Hindlimb muscle (tissue), 1 donor: ENCODE measurements around the gene TCP11. TPM values are rescaled to one million over a fixed set of nuclear protein-coding genes. Genes with fewer than 3 reads are reported as not detected.

Source experiments
- DNase-seq: peaks from one replicate; pipeline ENCODE4 v3.0.0-alpha.2; 2013
- polyA plus RNA-seq: library from polyadenylated mRNA; unstranded; fragments of 120-200 nt; gene quantifications from one replicate; pipeline ENCODE4 v1.2.1, GENCODE V29; 2013; ENCODE audit not compliant: insufficient read length

The TCP11 gene
- polyA plus RNA-seq, 1 donor: 0.34 TPM

DNA sequence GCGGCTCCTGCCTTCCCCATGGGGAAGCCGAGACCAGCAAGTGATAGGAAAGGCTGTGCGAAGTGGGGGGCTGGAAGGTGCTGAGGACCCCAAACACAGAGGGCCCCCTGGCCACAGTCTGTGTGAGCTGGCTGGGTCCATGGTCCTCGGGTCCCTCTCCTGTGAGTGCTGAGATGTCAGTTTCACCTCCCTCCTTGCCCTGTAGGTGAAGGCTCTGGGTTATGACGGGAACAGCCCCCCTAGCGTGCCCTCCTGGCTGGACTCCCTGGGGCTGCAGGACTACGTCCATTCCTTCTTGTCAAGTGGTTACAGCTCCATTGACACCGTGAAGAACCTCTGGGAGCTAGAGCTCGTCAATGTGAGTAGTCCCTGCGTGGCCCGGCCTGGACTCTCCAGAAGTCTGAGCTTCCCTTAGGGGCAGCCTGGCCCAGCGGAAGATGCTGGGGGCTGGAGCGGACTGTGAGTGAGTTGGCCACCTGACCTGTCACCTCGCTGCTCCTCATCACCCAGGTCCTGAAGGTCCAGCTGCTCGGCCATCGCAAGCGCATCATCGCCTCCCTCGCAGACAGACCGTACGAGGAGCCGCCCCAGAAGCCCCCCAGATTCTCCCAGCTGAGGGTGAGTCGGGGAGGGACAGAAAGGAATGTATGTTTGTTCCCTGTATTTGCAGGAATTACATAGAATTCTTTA is 61.7 kb downstream of the TCP11 start:
- no peak for DNase-seq

GRCh38 chr6:35078896-35079295 is 62.2 kb downstream of the TCP11 start:
- DNase-seq: no peak

DNA sequence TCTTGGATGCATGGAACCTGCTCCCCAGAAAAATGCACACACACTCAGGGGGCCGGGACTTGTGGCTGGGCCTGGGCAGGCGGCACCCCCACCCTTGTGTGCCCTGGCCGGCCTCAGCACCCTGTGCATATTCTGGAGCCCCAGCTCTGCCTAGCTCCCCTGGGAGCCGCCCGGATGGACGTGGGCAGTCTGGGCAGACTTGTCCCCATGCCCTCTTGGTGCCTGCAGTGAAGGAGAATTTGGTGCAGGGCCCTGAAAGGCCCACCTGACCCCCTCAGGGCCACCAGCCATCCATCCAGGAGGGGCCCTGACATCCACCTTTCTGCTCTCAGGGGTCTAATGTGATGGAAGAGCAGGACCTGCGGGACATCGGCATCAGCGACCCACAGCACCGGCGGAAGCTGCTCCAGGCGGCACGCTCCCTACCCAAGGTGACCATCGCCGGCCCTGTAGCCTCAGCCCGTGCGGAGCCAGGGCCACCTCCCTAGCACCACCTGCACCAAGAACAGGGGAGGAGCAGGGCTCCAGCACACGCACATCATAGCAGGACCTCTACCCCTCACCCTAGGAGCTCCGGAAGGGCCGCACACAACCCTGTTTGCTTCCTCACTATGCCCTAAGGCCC is 62.8 kb downstream of the TCP11 start:
- DNase-seq: no peak

DNA sequence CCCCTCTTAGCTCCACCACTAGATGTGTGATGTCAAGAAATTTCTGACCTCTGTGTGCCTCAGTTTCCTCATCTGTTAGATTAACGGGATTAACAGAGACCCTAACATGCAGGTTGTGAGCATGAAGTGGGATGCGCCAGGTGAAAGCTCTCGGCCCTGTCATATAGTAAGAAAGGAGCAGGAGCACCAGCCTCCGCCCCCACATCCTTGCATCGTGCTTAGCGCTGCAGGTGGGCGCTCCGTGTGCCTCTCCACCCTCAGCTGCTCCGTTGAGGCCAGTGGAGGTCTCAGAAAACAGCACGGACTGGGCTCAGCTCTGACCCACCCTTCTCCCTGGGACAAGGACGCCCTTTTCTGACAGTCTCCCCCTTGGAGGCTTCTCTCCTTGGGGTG is 63.4 kb downstream of the TCP11 start:
- no peak for DNase-seq

GRCh38 chr6:35076997-35077712 is 64.0 kb downstream of the TCP11 start:
- DNase-seq: no peak

DNA sequence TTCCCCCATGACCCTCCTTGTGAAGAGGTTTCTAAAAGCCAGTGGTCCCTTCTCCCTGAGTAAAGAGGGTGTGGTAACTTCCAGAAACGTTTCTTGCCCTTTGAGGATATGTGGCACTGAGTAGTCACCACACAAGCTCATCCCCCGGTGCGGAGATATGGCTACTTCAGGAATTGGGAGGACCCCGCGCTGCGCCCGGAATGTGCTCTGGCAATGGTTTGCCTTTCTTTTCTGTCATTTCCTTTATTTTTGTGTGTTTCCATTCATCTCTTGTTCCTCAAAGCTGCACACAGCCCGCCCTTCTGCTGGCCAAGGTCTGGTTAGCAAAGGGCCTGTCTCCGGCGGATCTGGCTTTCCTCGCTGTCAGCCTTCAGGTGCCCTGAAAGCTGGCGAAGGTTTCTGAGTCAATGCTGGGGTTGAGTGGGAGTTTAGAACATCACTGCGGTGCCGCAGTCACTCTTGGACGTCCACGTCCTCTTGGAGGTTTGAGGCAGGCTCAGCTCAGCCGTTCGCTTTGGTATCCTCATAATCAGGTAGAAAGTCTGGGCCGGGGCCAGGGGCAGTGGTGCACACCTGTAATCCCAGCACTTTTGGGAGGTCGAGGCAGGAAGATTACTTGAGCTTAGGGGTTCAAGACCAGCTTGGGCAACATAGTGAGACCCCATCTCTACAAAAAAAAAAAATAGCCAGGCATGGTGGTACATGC is 67.2 kb downstream of the TCP11 start:
- no peak for DNase-seq

DNA sequence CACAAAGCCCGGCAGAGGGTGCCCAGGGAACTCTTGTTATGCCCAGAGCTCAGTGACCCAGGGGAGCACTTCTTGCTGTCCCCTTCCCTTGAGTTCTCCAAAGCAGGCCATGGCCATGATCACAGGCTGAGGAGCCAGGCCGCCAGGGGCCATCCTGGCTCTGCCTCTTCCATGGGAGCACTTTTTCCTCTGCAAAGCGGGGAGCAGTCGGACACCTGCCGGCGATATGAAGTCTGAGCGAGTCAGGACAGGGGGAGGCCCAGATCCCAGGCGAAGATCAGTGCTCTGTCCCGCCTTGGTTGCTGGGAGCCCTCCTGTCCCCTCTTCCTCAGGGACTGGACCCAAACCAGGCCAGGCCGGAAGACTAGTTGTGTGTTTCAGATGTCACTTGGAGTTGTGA is 67.9 kb downstream of the TCP11 start:
- DNase-seq: no peak

- no peak for DNase-seq
These were observed 68.5 kb downstream of the TCP11 start for GRCh38 chr6:35072698-35073055.

DNA sequence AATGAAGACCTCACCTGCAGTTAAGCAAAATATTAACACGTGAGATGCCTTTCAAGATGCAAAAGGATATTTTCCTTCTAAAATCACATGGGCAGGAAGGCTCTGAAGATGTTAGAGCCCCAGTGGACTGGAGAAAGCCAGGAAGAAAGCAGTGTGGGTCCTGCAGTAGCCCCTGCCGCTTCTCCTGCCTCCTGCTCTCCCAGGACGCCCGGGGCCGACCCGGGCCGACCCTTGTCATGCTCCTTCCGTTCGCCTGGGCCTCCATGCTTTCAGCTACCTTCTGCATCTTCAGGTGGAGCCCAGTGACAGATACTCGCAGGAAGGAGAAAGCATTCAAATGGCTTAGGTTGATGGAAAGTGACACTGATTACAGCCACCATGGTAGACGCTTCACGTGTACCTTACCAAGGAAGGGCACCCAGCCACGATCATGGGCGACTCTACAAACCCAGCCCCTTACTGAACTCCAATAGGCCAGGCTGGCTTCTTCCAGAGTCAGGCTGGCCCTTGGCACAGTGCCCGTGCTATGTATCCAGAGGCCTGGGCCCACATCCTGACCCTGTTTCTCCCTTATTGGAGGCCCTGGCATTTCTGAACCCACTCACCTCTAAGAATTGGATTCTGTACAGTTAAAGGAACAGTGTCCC is 69.0 kb downstream of the TCP11 start:
- no peak for DNase-seq

GRCh38 chr6:35071347-35071994 is 69.7 kb downstream of the TCP11 start:
- no peak for DNase-seq

- no peak for DNase-seq
These were observed 71.0 kb downstream of the TCP11 start for GRCh38 chr6:35070111-35070510.

DNA sequence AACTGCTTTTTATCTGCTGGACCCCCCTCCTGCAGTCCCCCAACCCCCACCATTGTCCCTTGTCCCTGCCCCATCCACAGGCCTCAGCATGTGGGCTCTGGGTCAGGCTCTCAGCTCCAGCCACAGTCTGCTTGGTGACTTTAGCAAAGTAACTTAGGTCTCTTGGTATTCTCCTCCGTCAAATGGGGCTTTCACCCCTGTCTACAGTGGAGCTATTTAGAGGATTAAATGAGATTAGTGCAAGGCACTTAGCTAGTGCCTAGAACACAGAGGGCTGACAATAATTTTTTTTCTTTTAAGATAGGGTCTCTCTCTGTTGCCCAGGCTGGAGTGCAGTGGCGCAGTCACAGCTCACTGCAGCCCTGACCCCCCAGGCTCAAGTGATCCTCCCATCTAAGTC is 71.9 kb downstream of the TCP11 start:
- DNase-seq: no peak

- DNase-seq: no peak
These were observed 72.5 kb downstream of the TCP11 start for GRCh38 chr6:35068644-35069043.

GRCh38 chr6:35068206-35068605 is 72.9 kb downstream of the TCP11 start:
- DNase-seq: no peak

Other genes starting within 250 kb of the TCP11 start
- 1.1 TPM for gene SCUBE3, start 72.6 kb upstream of the TCP11 start, polyA plus RNA-seq
- 28.7 TPM for gene ZNF76, start 118.4 kb upstream of the TCP11 start, polyA plus RNA-seq
- 4.5 TPM for gene DEF6, start 156.5 kb upstream of the TCP11 start, polyA plus RNA-seq
- 26.7 TPM for gene PPARD, start 201.2 kb upstream of the TCP11 start, polyA plus RNA-seq